Small intestine (tissue), 7 donors: ENCODE measurements around the gene PBX4. TPM values are rescaled to one million over a fixed set of nuclear protein-coding genes. Genes with fewer than 3 reads are reported as not detected.
A peak's percentile ranks its signal among the peaks of the same experiment; 100 is the strongest.

ENCODE experiments used
- DNase-seq, 2 donors: peaks; one replicate each; pipeline versions ENCODE4 v3.0.0 to v3.0.0-alpha.2; 2013
- FAIRE-seq: peaks from 2 replicates; lab custom pipeline; 2012; peaks lifted over from hg19 to GRCh38; lab: Jason Lieb, UNC
- H3K27ac ChIP-seq, 3 donors: one replicate each; pipeline ENCODE4 v1.5.1; 2013; ENCODE audit warnings: low read length in 2 of 3, mild to moderate bottlenecking in 2 of 3, control low read depth in 1 of 3, inconsistent platforms in 1 of 3, low read depth in 1 of 3, moderate library complexity in 1 of 3
- H3K27me3 ChIP-seq, 3 donors: one replicate each; pipeline ENCODE4 v1.6.1; 2013; ENCODE audit warnings: low read length in 3 of 3, inconsistent platforms in 1 of 3; ENCODE audit not compliant: control insufficient read depth in 3 of 3, insufficient read depth in 3 of 3
- H3K36me3 ChIP-seq, 3 donors: one replicate each; pipeline ENCODE4 v1.6.1; 2013; ENCODE audit warnings: low read length in 3 of 3, inconsistent platforms in 1 of 3, low read depth in 1 of 3, mild to moderate bottlenecking in 1 of 3, moderate library complexity in 1 of 3; ENCODE audit not compliant: control insufficient read depth in 3 of 3, insufficient read depth in 2 of 3
- H3K4me1 ChIP-seq, 3 donors: one replicate each; pipeline ENCODE4 v1.6.1; 2013; ENCODE audit warnings: low read length in 2 of 3, inconsistent platforms in 1 of 3, low read depth in 1 of 3, mild to moderate bottlenecking in 1 of 3, moderate library complexity in 1 of 3; ENCODE audit not compliant: control insufficient read depth in 3 of 3, insufficient read depth in 2 of 3
- H3K4me3 ChIP-seq, 3 donors: one replicate each; pipeline ENCODE4 v1.5.1; 2013; ENCODE audit warnings: low read length in 3 of 3, control low read depth in 1 of 3, inconsistent platforms in 1 of 3, low read depth in 1 of 3, mild to moderate bottlenecking in 1 of 3, moderate library complexity in 1 of 3
- H3K9me3 ChIP-seq, 2 donors: one replicate each; pipeline ENCODE4 v1.6.1; 2013; ENCODE audit warnings: low read depth in 1 of 2, low read length in 1 of 2; ENCODE audit not compliant: control insufficient read depth in 2 of 2, insufficient read depth in 1 of 2
- WGBS, 3 donors: extraction: QIAGEN DNeasy Blood & Tissue Kit; methylation state at CpG; one replicate each; pipeline ENCODE4 v1.1.7; 2013; 5-methylcytosine and 5-hydroxymethylcytosine counted together
- polyA plus RNA-seq, 4 donors: library from polyadenylated mRNA; stranded (reverse) in 3 of 4; unstranded in 1 of 4; fragments of 200-250 nt in 3 of 4; fragments of 120-200 nt in 1 of 4; gene quantifications; one replicate each; pipeline versions ENCODE4 v1.2.1 to v1.2.3, GENCODE V29; 2013
- donor health status: healthy with polysubstance abuse.
- donor health status: control.
- donor health status: control.
- donor health status: Bipolar disorder and iron deficiency.
- donor health status: healthy.

Gene PBX4
- polyA plus RNA-seq, 4 donors, result 0.81 to 2.5 (median 1.4) TPM

DNA sequence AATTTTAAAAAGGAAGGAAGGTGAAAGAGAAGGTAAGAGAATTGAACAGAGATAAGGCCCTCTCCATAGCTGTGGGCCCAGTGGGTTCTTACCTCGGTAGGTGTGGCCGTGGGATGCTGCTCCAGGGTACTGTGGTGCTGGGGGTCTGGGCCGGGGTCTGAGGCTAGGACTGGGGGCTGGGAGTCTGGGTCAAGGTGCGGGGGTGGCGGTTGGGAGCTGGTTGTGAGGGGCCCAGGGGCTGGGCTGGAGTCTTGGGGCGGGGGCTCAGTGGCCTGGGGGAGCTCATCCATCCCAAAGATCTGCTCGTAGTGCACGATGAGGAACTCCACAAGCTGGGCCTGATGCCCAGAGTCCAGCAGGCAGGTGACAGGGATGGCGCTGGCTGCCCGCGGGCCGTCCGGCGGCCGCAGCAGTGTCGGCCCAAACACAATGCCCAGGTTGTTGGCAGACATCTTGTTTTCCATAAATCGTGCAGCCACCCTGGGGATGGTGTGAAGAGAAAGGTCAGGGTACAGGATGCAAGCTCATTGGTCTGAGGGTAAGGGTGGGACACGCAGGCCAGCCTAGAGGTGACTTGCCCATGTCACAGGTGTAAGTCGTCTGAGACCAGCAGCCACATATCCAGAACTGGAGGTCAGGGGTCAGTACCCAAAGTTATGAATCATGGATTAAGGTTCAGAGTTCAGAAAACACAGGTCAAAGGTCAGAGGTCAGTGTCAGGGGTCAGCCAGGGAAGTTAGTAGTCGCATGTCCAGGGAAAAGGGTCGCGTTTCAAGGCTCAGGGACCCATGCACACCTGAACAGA is 15.4 kb upstream of the PBX4 start:
- Histone ChIP-seq H3K4me1 (no peaks in the 10 kb centered on the region), H3K27me3 (no peaks in the 10 kb centered on the region), H3K4me3 (no peak overlapping the region), H3K9me3 (no peaks in the 10 kb centered on the region), H3K27ac (no peak overlapping the region), H3K36me3 (peaks cover 7 to 30% (median 20%) of the 10 kb centered on the region in 3 donors)
- DNase-seq (no peak), FAIRE-seq (no peak)
- WGBS, 3 donors, result 91 to 95% (median 94%) methylated on average over 22 of the region's 22 CpGs

DNA sequence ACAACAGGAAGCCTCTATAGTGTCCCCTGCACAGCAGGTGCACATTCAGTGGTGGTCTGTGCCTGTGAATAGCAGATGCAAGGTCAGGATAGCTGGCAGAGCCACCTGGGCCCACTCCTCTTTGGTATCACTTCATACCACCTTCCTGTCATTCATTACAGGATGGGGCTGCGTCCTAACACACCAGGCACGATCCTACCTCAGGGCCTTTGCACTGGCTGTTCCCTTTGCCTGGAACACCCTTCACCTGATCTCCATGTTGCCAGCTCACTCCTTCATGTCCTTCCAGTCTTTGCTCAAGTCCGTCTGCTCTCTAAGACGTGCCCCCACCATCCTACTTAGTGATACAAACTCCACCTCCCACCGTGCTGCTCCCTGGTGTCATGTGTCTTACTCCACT is 14.2 kb upstream of the PBX4 start:
- no peaks in the 10 kb centered on the region for H3K9me3 ChIP-seq
- FAIRE-seq, result no peak
- no peaks in the 10 kb centered on the region for H3K27me3 ChIP-seq
- H3K27ac ChIP-seq, result no peak overlapping the region
- 88 to 94% (median 92%) methylated on average over 5 of the region's 5 CpGs for WGBS, 3 donors
- no peak overlapping the region for H3K4me3 ChIP-seq
- H3K4me1 ChIP-seq, result no peaks in the 10 kb centered on the region
- no peak for DNase-seq
- peaks cover 7 to 30% (median 16%) of the 10 kb centered on the region in 3 donors for H3K36me3 ChIP-seq

DNA sequence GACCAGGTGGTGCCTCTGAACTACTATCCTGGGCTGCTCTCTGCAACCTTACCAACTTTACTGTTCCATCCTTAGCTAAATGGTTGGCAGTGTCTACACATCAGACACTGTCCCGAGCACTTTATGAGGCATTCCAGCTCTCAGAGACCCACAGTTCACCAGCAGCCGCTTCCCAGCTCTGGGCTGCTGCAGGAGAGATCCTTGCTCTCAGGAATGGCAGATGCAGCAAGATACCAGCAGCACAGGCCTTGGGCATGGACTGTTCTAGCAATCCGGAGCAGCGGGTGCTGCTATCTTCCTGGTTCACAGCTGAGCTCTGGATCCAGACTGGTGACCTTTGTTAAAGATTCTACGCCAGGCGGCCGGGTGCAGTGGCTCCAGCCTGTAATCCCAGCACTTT is 12.9 kb upstream of the PBX4 start:
- DNase-seq, result no peak

DNA sequence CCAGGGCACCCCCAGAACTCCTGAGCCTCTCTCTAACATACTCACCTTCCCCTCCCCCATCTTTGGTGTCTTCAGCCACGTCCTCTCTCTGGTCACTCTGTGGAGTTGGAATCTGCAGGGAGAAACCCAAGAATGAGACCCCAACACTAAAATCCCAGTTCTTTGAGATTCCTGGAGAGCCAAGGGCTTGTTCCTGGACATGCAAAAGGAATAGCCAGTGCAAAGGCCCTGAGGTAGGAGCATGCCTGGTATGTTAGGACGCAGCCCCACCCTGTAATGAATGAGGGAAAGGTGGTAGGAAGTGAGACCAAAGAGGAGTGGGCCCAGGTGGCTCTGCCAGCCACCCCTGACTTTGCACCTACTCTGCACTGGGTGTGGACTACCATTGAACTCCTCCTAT is 11.9 kb upstream of the PBX4 start:
- WGBS, 3 donors, result 96 to 98% (median 97%) methylated on average over 2 of the region's 2 CpGs
- Histone ChIP-seq H3K4me3 (no peak overlapping the region), H3K27me3 (no peaks in the 10 kb centered on the region), H3K9me3 (no peaks in the 10 kb centered on the region), H3K4me1 (no peaks in the 10 kb centered on the region), H3K36me3 (peaks cover 7 to 19% (median 13%) of the 10 kb centered on the region in 3 donors), H3K27ac (no peak overlapping the region)
- FAIRE-seq (no peak), DNase-seq (no peak)

More for the DNA sequence above, 12.9 kb upstream of the PBX4 start:
- no peak overlapping the region for H3K4me3 ChIP-seq
- FAIRE-seq, result no peak
- H3K27me3 ChIP-seq, result no peaks in the 10 kb centered on the region
- no peaks in the 10 kb centered on the region for H3K9me3 ChIP-seq
- H3K4me1 ChIP-seq, result no peaks in the 10 kb centered on the region
- 89 to 95% (median 92%) methylated on average over 7 of the region's 7 CpGs for WGBS, 3 donors
- no peak overlapping the region for H3K27ac ChIP-seq
- H3K36me3 ChIP-seq, result peaks cover 7 to 22% (median 13%) of the 10 kb centered on the region in 3 donors

DNA sequence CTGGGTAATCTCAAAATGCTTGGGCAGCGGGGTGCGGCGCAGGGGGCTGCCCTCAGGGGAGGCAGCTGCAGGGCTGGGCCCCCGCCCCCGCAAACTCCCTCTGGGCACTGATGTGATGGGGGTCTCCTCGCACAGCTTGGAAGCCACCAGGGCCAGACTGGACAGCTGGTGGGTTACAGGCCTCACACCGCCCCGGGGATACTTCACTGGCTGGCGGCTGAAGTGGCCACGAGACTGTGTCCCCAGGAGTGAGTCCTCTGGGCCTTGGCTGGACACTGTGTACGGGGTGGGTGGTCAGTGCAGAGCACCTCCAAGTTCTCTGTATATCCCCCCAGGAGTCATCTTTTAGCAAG is 11.6 kb upstream of the PBX4 start:
- Histone ChIP-seq H3K27ac (no peak overlapping the region), H3K9me3 (no peaks in the 10 kb centered on the region), H3K4me1 (no peaks in the 10 kb centered on the region), H3K4me3 (no peak overlapping the region), H3K36me3 (peaks cover 7 to 15% (median 11%) of the 10 kb centered on the region in 3 donors), H3K27me3 (no peaks in the 10 kb centered on the region)
- WGBS, 3 donors, result 95 to 98% (median 96%) methylated on average over 11 of the region's 11 CpGs
- FAIRE-seq (no peak), DNase-seq (no peak)

DNA sequence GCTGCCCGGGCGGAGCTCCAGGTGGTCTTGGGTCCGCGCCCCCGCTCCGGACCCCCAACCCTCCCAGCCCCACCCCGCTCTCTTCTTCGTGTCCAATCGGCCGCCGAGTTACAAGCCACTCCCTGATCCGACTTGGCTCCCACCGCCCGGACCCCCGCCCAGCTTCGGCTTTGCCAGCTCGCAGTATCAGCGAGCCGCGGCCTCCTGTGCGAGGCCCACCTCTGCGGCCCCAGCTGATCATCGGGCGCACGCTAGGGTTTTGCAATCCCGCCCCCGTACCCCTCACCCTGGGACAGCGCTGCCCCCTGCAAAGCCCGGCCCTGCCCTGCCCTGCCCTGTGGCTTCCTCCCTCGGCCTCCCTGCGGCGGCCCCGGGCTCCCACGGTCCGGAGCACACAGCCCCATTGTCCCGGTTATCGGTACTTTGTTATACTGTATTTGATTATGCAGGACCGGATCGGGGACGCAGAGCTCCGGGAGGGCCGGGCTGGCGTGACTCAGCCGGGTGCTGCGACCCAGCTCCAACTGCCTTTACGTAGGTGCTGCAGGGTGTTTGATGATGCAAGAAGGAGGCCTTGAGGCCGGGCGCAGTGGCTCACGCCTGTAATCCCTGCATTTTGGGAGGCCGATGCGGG is 10.1 kb upstream of the PBX4 start:
- no peak for FAIRE-seq
- H3K4me1 ChIP-seq, result no peaks in the 10 kb centered on the region
- no peaks in the 10 kb centered on the region for H3K9me3 ChIP-seq
- peak overlapping the region; percentile 51 to 66 (median 55) for H3K4me3 ChIP-seq
- 2 to 11% (median 6%) methylated on average over 47 to 51 of the region's 51 CpGs for WGBS, 3 donors
- no peaks in the 10 kb centered on the region for H3K27me3 ChIP-seq
- peak overlapping the region; percentile 22 to 82 (median 58) for H3K27ac ChIP-seq
- peak; percentile 71 to 72 for DNase-seq
- peaks cover 0 to 8% (median 5%) of the 10 kb centered on the region in 3 donors for H3K36me3 ChIP-seq

DNA sequence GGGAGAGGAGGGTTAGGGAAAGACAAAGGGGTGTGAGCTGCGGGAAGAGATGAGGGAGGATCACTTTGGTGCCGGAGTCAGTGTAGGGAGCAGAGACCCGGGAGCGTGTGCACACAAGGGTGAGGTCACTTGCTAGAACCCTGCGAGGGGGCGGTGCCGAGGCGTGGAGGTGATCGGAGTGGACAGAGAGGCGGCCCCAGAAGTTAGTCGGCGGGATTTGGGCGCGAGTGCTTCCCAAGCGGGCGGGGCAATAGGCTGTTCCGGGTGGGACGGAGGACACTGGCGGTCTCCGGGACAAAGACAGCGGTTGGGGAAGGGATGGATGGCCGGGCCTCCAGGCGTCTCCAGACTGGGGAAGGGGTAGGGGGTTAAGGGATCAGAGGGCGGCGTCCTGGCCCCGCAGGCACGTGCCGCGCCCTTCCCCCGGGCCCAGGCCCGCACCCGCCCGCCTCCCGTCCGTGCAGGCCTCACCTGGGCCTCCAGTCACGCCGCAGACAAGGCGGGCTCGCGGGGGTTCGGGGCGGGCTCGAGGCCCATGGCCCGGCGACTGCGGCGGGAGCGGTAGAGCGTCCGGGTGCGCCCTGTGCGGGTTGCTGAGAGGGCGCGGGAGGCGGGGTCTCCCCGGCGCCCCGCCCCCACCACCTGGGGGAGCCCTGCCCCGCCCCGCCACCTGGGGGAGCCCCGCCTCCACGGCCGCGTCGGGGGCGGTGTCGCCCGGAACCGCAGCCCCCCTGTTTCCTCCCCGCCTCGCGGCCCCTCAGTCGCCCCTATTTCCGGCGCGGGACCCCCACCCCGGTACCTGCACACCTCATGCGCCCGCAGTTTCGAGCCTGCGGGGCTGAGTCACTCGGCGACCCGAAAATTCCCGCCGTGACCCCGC is 9.4 kb upstream of the PBX4 start, which contains the start of gene LPAR2:
Gene LPAR2, minus strand, starts transcription at position 600 of the 880 bp plus-strand sequence. CDS start 945 bp downstream, outside the sequence.
- peak within 1 kb of the TSS; percentile 51 to 66 (median 55) for H3K4me3 ChIP-seq
- peak within 1 kb of the TSS; percentile 22 to 82 (median 58) for H3K27ac ChIP-seq
- DNase-seq (peak; percentile 62 to 71), FAIRE-seq (no peak)
- no peaks in the 10 kb centered on the region for H3K4me1 ChIP-seq
- H3K9me3 ChIP-seq, result no peaks in the 10 kb centered on the region
- 1 to 2% (median 1%) methylated on average over 42 to 87 of the region's 87 CpGs for WGBS, 3 donors
- H3K27me3 ChIP-seq, result no peaks in the 10 kb centered on the region
- H3K36me3 ChIP-seq, result peaks cover 0 to 7% (median 0%) of the 10 kb centered on the region in 3 donors
